Smooth muscle cell (in vitro differentiated cells): Measurements from ENCODE around the gene CRB2. TPM values are rescaled to one million over a fixed set of nuclear protein-coding genes. Genes with fewer than 3 reads are reported as not detected.
A peak's percentile ranks its signal among the peaks of the same experiment; 100 is the strongest.

Experiments
- DNase-seq: peaks from one replicate; lab custom pipeline; 2025; ENCODE audit not compliant: unreplicated experiment; lab: John Stamatoyannopoulos, UW
- H2AFZ ChIP-seq: fragments of 200-600 bp; sonication (generic); 2 replicates; pipeline ENCODE4 v1.6.0; 2016; ENCODE audit warnings: antibody characterized with exemption, low read depth, mild to moderate bottlenecking
- H3F3A ChIP-seq: fragments of 200-600 bp; sonication (generic); 2 replicates; pipeline ENCODE4 v1.6.0; 2017; ENCODE audit warnings: antibody characterized with exemption, low read depth
- H3K27ac ChIP-seq: fragments of 200-600 bp; sonication (generic); 2 replicates; pipeline ENCODE4 v1.5.1; 2016; ENCODE audit warnings: low read depth, mild to moderate bottlenecking
- H3K27me3 ChIP-seq: fragments of 200-600 bp; sonication (generic); 2 replicates; pipeline ENCODE4 v1.6.1; 2016; ENCODE audit warnings: low read depth, mild to moderate bottlenecking
- H3K36me3 ChIP-seq: fragments of 200-600 bp; sonication (generic); 2 replicates; pipeline ENCODE4 v1.5.1; 2016; ENCODE audit warnings: low read depth
- H3K4me1 ChIP-seq: fragments of 200-600 bp; sonication (generic); 2 replicates; pipeline ENCODE4 v1.5.1; 2016; ENCODE audit warnings: low read depth
- H3K4me2 ChIP-seq: fragments of 200-600 bp; sonication (generic); 2 replicates; pipeline ENCODE4 v1.6.0; 2016; ENCODE audit warnings: mild to moderate bottlenecking
- H3K4me3 ChIP-seq: fragments of 200-600 bp; sonication (generic); 2 replicates; pipeline ENCODE4 v1.5.1; 2016; ENCODE audit warnings: mild to moderate bottlenecking
- H3K79me2 ChIP-seq: fragments of 200-600 bp; sonication (generic); 2 replicates; pipeline ENCODE4 v1.6.0; 2016; ENCODE audit warnings: low read depth, mild to moderate bottlenecking
- H3K9ac ChIP-seq: fragments of 200-600 bp; sonication (generic); 2 replicates; pipeline ENCODE4 v1.6.0; 2016; ENCODE audit warnings: low read depth
- H3K9me3 ChIP-seq: fragments of 200-600 bp; sonication (generic); replicated peaks from 2 replicates; pipeline ENCODE4 v1.5.1; 2016; ENCODE audit warnings: low read depth
- H4K20me1 ChIP-seq: fragments of 200-600 bp; sonication (generic); 2 replicates; pipeline ENCODE4 v1.6.0; 2016; ENCODE audit warnings: low read depth
- CTCF ChIP-seq: fragments of 200-600 bp; sonication (generic); IDR thresholded peaks from 2 replicates; pipeline ENCODE4 v1.5.1; 2017; ENCODE audit warnings: borderline replicate concordance, mild to moderate bottlenecking, antibody characterized with exemption; ENCODE audit not compliant: insufficient read depth, poor library complexity, severe bottlenecking
- WGBS: methylation state at CpG from one replicate; pipeline ENCODE4 v1.1.7; 2016; ENCODE audit warnings: low lambda C conversion rate; 5-methylcytosine and 5-hydroxymethylcytosine counted together
- polyA plus RNA-seq: library from polyadenylated mRNA; unstranded; fragments of >200 nt; fragmentation: Nextera tagmentation; extraction: Ambion mirVana; gene quantifications from 2 replicates; pipeline ENCODE4 v1.2.1, GENCODE V29; 2016
- total RNA-seq: library from RNA; depleted of rRNA; stranded (reverse); fragments of >200 nt; gene quantifications from 2 replicates; pipeline ENCODE4 v1.2.3, GENCODE V29; 2014

Gene CRB2
- total and polyA plus RNA-seq, 2 experiments from 2014 or later = 1.7 to 3.1 TPM

GRCh38 chr9:123378025-123378424, 22.0 kb downstream of the CRB2 start:
- Histone ChIP-seq H3K4me3 (no peak overlapping the region), H3K36me3 (no peaks in the 10 kb centered on the region), H4K20me1 (no peaks in the 10 kb centered on the region), H2AFZ (no peak overlapping the region), H3K4me1 (peaks cover 25% of the 10 kb centered on the region), H3K9me3 (no peaks in the 10 kb centered on the region), H3K27ac (peak overlapping the region; percentile 55), H3K4me2 (peak overlapping the region; percentile 68), H3K79me2 (no peaks in the 10 kb centered on the region), H3K27me3 (no peaks in the 10 kb centered on the region), H3K9ac (no peak overlapping the region), H3F3A (peaks cover 13% of the 10 kb centered on the region)
- 47% methylated on average over 10 of the region's 10 CpGs for WGBS
- no peak for TF ChIP-seq CTCF
- DNase-seq = no peak

- H4K20me1 ChIP-seq = no peaks in the 10 kb centered on the region
- H3K4me1 ChIP-seq = peaks cover 19% of the 10 kb centered on the region
- no peak overlapping the region for H2AFZ ChIP-seq
- H3K4me3 ChIP-seq = no peak overlapping the region
- H3K9me3 ChIP-seq = no peaks in the 10 kb centered on the region
- no peak overlapping the region for H3K27ac ChIP-seq
- no peaks in the 10 kb centered on the region for H3K27me3 ChIP-seq
- H3K9ac ChIP-seq = no peak overlapping the region
- no peaks in the 10 kb centered on the region for H3K79me2 ChIP-seq
- 95% methylated on average over 24 of the region's 30 CpGs for WGBS
- H3F3A ChIP-seq = peaks cover 13% of the 10 kb centered on the region
- no peak overlapping the region for H3K4me2 ChIP-seq
- H3K36me3 ChIP-seq = no peaks in the 10 kb centered on the region
- DNase-seq = no peak
- TF ChIP-seq CTCF = no peak
These were observed 23.1 kb downstream of the CRB2 start for GRCh38 chr9:123378956-123379660.

GRCh38 chr9:123380852-123381705, 25.1 kb downstream of the CRB2 start:
- no peak for TF ChIP-seq CTCF
- WGBS = 89% methylated on average over 25 of the region's 28 CpGs

More at GRCh38 chr9:123380852-123381705, 25.1 kb downstream of the CRB2 start:
- Histone ChIP-seq H3K9ac (no peak overlapping the region), H3K27ac (no peak overlapping the region), H2AFZ (no peak overlapping the region), H3K9me3 (no peaks in the 10 kb centered on the region), H3K27me3 (no peaks in the 10 kb centered on the region), H3K4me3 (no peak overlapping the region), H3F3A (peaks cover 13% of the 10 kb centered on the region), H3K4me2 (no peak overlapping the region), H3K4me1 (peaks cover 6% of the 10 kb centered on the region), H4K20me1 (no peaks in the 10 kb centered on the region), H3K79me2 (no peaks in the 10 kb centered on the region), H3K36me3 (no peaks in the 10 kb centered on the region)
- DNase-seq = no peak
